ENCODE measurements around the gene AURKA.

Gene AURKA

GRCh38 chr20:56369179-56369578 lies 22.8 kb downstream of the AURKA start:
- TF ChIP-seq CTCF (IDR thresholded peaks at IDR 0.05; ENCODE audit: insufficient read depth, low read length, missing control alignments): no peak
- no peak for DNase-seq (ENCODE audit: low read depth, low spot score)
- no peak overlapping the region for H3K4me3 ChIP-seq (ENCODE audit: low read depth, low read length)
- ChIA-PET CTCF (no interaction called here), POLR2A (no interaction called here)

GRCh38 chr20:56368351-56369134 lies 23.5 kb downstream of the AURKA start:
- ChIA-PET POLR2A (no interaction called here), CTCF (no interaction called here)
- TF ChIP-seq CTCF (IDR thresholded peaks at IDR 0.05; ENCODE audit: insufficient read depth, low read length, missing control alignments): no peak
- H3K4me3 ChIP-seq (ENCODE audit: low read depth, low read length): no peak overlapping the region
- DNase-seq (ENCODE audit: low read depth, low spot score): no peak

- H3K4me3 ChIP-seq (ENCODE audit: low read depth, low read length): no peak overlapping the region
- DNase-seq (ENCODE audit: low read depth, low spot score): no peak
- ChIA-PET CTCF (no interaction called here), POLR2A (interaction anchor here (1.3 kb wide), 1 partner anchor 11 kb away, joined by 5 read pairs; no protein-coding TSS in a partner anchor)
- no peak for TF ChIP-seq CTCF (IDR thresholded peaks at IDR 0.05; ENCODE audit: insufficient read depth, low read length, missing control alignments)
Observed at GRCh38 chr20:56363491-56363890, 28.5 kb downstream of the AURKA start.

GRCh38 chr20:56362833-56363413 lies 29.1 kb downstream of the AURKA start:
- H3K4me3 ChIP-seq (ENCODE audit: low read depth, low read length): no peak overlapping the region
- POLR2A ChIA-PET: interaction anchor here (1.3 kb wide), 1 partner anchor 11 kb away, joined by 5 read pairs; no protein-coding TSS in a partner anchor
- no peak for DNase-seq (ENCODE audit: low read depth, low spot score)
- CTCF ChIA-PET: interaction anchor here (1.5 kb wide), 2 partner anchors 22 to 38 kb away, joined by 3 to 6 read pairs; no protein-coding TSS in a partner anchor
- TF ChIP-seq CTCF (IDR thresholded peaks at IDR 0.05; ENCODE audit: insufficient read depth, low read length, missing control alignments): no peak

- TF ChIP-seq CTCF (IDR thresholded peaks at IDR 0.05; ENCODE audit: insufficient read depth, low read length, missing control alignments): no peak
- no peak for DNase-seq (ENCODE audit: low read depth, low spot score)
- no peak overlapping the region for H3K4me3 ChIP-seq (ENCODE audit: low read depth, low read length)
- ChIA-PET CTCF (interaction anchor here (1.5 to 1.8 kb wide), 3 partner anchors 18 to 39 kb away, joined by 3 to 6 read pairs (median 5); no protein-coding TSS in a partner anchor), POLR2A (no interaction called here)
Observed at GRCh38 chr20:56361900-56362299, 30.1 kb downstream of the AURKA start.

GRCh38 chr20:56360908-56361205 lies 31.2 kb downstream of the AURKA start:
- ChIA-PET POLR2A (no interaction called here), CTCF (interaction anchor here (1.4 to 1.8 kb wide), 3 partner anchors 17 to 1713 kb away, joined by 3 to 5 read pairs (median 3); no protein-coding TSS in a partner anchor)
- no peak overlapping the region for H3K4me3 ChIP-seq (ENCODE audit: low read depth, low read length)
- no peak for DNase-seq (ENCODE audit: low read depth, low spot score)
- TF ChIP-seq CTCF (IDR thresholded peaks at IDR 0.05; ENCODE audit: insufficient read depth, low read length, missing control alignments): no peak
